ENCODE results near the gene CDHR2.

The CDHR2 gene

DNA sequence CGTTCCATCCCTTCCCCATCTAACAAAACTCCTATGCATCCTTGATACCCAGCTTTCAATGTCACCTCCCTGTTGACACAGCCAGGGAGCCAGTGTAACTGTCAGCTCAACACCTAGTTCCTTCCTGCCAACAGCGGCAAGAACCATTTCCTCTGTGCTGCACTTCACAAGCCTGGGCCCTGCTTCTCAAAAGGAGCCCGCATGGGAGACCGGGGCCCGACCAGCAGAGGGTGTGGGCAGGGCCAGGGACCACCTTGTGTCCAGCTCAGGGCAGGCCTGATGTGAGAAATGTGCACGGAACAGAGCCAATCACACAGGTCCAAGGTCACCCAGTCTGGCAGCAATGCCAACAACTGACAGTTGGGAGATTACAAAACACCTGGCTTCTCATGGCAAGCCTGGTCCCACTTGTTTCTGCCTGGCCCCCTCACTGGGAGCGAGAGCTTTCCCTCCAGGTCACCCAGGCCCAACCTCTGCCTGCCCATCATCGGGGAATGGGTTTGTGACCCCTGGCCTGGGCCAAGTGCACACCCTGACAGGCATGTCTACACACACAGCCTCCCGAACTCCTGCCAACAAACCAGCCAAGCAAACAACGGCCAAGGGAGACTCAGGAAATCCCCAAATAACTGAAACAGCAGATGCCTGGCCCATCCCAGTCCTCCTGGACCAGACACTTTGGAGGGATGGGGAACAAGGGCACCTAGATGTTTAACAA lies 15.1 kb upstream of the CDHR2 start:
- no peak for DNase-seq (ENCODE audit: insufficient read length, low spot score)
- TF ChIP-seq POLR2A (IDR thresholded peaks at IDR 0.05; ENCODE audit: low read depth, low read length), result no peak
- no peak for FAIRE-seq

DNA sequence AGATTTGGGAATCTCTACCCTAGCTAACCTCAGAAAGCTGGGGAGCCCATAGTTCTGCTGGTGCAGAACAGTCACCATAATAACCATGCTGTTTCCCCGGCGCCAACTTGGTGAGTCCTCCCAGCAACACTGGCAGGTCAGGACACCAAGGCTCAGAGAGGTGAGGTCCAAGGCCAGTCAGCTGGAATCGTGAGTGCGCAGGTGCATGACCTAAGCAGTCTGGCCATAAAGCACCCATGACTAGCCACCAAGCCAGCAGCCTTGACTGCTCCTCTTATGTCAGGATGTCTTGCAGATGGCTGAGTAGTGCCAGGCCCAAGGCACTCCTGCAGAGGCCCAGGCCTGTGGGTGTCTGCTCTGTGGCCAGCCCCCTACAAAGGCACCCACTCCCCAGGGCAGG lies 14.5 kb upstream of the CDHR2 start:
- FAIRE-seq, result no peak
- DNase-seq (ENCODE audit: insufficient read length, low spot score), result no peak
- TF ChIP-seq POLR2A (IDR thresholded peaks at IDR 0.05; ENCODE audit: low read depth, low read length), result no peak

DNA sequence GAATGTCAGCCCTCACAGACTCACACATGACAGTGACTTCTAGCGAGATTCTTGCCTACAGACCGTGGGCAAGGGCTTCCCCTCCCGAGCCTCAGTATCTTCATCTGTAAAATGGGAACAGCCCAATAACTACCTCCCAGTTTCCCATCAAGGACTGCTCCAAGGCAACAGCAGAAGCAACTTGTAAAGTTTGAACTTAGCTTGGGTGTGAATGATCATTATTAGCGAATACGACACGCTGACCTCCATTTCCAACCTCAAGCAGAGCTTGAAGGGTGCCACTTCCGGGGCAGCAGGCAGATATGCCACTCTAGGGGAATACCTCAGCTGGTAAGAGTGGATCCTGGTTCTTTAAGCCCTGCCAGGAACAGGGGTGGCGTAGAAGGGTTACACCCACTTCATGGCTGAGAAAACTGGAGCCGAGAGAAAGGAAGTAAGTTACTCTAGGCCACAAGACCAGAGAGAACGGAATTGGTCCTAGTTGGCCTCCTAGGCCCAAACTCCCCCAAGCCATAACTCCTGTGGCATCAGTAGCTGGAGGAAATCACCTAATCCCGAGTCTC lies 14.0 kb upstream of the CDHR2 start:
- no peak for TF ChIP-seq POLR2A (IDR thresholded peaks at IDR 0.05; ENCODE audit: low read depth, low read length)
- DNase-seq (ENCODE audit: insufficient read length, low spot score) (no peak), FAIRE-seq (no peak)

DNA sequence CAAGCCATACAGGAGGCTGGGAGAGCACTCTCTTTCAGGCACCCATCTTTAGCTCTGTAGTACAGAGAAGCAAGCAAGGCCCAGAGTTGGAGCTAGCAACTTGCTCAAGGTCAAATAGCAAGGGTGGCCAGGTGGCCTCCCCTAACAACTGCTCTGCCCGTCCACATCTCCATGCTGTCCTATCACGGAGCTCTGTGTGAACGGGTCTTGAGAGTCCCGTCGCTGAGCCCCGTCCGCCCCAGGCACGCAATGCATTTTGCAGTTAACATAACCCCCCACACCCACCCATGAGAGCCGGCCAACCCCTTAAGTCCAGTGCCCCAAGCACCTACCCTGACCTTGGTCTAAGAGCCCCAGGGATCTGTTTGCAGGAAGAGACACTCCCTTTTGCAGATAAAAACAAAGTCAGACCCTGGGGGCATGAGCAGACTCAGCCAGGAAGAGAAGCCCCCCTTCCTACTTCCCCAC lies 13.4 kb upstream of the CDHR2 start:
- TF ChIP-seq POLR2A (IDR thresholded peaks at IDR 0.05; ENCODE audit: low read depth, low read length), result no peak
- DNase-seq (ENCODE audit: insufficient read length, low spot score) (no peak), FAIRE-seq (no peak)

GRCh38 chr5:176536132-176536901 lies 12.8 kb upstream of the CDHR2 start:
- DNase-seq (ENCODE audit: insufficient read length, low spot score) (peak; percentile 79), FAIRE-seq (no peak)
- 0 out of 2 replicates have a peak, but pooled peaks have one; percentile 14 for TF ChIP-seq POLR2A (IDR thresholded peaks at IDR 0.05; ENCODE audit: low read depth, low read length)

GRCh38 chr5:176536902-176537553 lies 12.1 kb upstream of the CDHR2 start, which contains the start of gene RNF44:
RNF44 (minus strand) TSS chr5:176537402; CDS start chr5:176532472, 4,930 bp downstream.
- DNase-seq (ENCODE audit: insufficient read length, low spot score) (peak; percentile 89), FAIRE-seq (no peak)
- TF ChIP-seq POLR2A (IDR thresholded peaks at IDR 0.05; ENCODE audit: low read depth, low read length), result no peak

DNA sequence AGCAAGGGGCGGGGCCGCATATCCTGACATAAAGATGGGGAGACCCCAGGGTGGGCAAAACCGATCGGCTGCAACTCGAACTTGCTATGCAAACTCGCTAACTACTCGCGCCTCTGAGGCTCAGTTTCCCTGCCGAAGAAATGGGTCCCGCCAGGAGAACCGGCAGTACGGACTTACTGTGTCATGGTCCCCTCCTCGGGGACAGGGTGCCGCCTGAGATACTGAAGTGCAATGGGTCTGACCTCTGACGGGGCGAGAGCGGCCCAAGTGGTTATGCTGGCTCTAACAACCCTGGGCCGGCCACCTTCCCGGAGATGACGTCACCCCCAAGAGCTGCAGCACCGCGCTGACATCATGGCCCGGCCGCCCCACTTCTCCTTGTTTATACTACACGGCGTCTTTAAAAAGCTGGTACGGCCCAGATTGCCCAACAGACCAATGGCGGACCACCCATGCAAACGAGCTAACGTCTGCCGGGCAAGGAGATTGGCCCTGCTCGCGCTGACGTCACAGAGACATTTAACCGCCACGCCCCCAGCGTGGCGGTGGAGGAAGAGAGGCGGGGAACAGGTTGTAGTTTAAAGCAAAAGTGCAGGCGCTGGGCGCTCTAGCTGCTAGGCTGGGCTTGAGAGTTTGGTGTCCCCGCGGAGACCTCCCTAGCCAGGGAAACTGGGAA lies 11.4 kb upstream of the CDHR2 start:
- TF ChIP-seq POLR2A (IDR thresholded peaks at IDR 0.05; ENCODE audit: low read depth, low read length), result peak; percentile 33; the same call in 1 of the 2 replicates
- FAIRE-seq, result peak; percentile 11
- peak; percentile 92 for DNase-seq (ENCODE audit: insufficient read length, low spot score)

DNA sequence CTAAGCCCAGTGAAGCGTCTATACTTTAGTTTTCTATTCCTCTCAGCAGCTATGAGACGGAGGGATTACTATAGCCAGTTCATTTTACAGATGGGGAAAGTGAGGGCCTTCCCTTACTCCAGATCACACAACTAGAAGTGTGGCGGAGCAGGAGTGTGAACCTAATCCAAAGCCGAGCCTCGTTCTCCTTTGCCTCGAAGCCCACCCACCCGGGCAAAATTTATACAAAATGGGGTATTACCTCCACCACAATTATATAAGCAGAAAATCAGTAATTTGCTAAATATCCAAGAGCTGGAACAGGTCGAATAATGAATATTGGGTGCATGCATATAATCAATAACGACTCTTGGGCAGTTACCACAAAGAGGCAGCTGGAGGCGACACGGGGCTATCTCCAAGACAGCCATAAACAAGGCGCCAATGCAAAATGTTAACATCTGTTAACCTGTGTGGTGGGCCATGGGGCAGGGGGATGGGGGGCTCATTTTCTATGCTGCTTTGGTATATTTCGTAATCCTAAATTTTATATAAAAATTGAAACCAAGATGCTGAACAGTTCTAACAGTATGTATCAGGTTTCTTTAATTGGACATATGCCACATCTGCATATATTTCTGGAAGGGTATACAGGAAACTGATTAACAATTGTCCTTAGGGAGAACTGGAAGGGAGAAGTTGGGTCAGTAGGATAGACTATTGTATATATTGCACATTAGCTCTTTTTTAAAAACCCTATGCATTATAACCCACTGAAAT lies 10.7 kb upstream of the CDHR2 start:
- FAIRE-seq, result no peak
- no peak for TF ChIP-seq POLR2A (IDR thresholded peaks at IDR 0.05; ENCODE audit: low read depth, low read length)
- no peak for DNase-seq (ENCODE audit: insufficient read length, low spot score)

DNA sequence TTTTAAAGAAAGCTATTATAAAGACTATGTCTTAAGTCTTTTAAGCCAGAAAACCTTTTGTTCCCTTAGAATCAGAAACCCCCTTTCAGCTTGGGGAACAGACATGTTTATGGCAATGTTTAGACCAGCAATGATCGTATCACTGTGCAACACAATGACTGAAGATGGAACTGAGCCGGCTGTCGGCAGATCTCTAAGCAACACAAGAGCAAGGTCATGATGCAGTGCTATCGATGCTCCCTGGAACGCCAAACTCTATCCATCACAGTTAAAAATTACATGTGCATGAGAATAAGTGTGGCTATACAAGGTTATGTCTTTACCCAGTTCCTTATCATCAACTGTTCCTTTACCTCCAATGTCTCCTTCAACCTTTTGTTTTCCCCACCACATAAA lies 10.2 kb upstream of the CDHR2 start:
- no peak for TF ChIP-seq POLR2A (IDR thresholded peaks at IDR 0.05; ENCODE audit: low read depth, low read length)
- FAIRE-seq (no peak), DNase-seq (ENCODE audit: insufficient read length, low spot score) (no peak)

DNA sequence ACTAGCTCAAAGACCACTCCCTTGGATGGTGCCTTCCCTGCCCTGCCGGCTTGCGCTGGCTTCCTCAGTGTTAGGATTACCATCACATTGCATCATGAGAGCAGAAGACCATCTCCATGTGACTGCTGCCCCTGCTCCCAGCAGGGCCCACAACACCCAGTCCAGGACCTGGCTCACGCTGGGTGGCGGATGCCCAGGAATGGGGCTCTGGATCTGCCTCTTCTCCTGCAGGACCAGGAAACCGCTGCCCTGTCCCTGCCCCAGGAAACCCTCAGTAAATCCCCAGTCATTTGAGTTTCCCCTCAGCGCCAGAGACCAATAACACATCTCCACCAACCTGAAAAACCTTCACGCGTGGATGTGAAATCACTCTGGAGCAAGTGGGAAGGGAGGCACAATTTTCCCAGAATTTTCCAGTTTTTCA lies 8.7 kb upstream of the CDHR2 start:
- TF ChIP-seq POLR2A (IDR thresholded peaks at IDR 0.05; ENCODE audit: low read depth, low read length), result no peak
- no peak for FAIRE-seq
- DNase-seq (ENCODE audit: insufficient read length, low spot score), result no peak

GRCh38 chr5:176540956-176541337 lies 8.2 kb upstream of the CDHR2 start:
- TF ChIP-seq POLR2A (IDR thresholded peaks at IDR 0.05; ENCODE audit: low read depth, low read length), result no peak
- no peak for FAIRE-seq
- DNase-seq (ENCODE audit: insufficient read length, low spot score), result no peak

- no peak for TF ChIP-seq POLR2A (IDR thresholded peaks at IDR 0.05; ENCODE audit: low read depth, low read length)
- FAIRE-seq (no peak), DNase-seq (ENCODE audit: insufficient read length, low spot score) (no peak)
These were observed 7.6 kb upstream of the CDHR2 start for GRCh38 chr5:176541338-176542134.
